ENCODE results near the gene PLEKHG7. TPM values are rescaled to one million over a fixed set of nuclear protein-coding genes. Genes with fewer than 3 reads are reported as not detected.

The PLEKHG7 gene
- total RNA-seq, 4 donors from 2014 or later = 1.0 to 19.0 (median 2.3) TPM

GRCh38 chr12:92674500-92674899 is 28.3 kb upstream of the PLEKHG7 start:
- Histone ChIP-seq H3K27me3 (no peaks in the 10 kb centered on the region), H3K27ac (no peak overlapping the region), H3K4me3 (no peak overlapping the region), H3K9me3 (no peaks in the 10 kb centered on the region), H3K4me1 (no peaks in the 10 kb centered on the region), H3K36me3 (no peaks in the 10 kb centered on the region)
- no peak for DNase-seq
- TF ChIP-seq CTCF (IDR thresholded peaks at IDR 0.05) = no peak
- TF ChIP-seq POLR2A (IDR thresholded peaks at IDR 0.05) = no peak

GRCh38 chr12:92675092-92675865 is 27.5 kb upstream of the PLEKHG7 start:
- no peaks in the 10 kb centered on the region for H3K4me1 ChIP-seq
- no peak for TF ChIP-seq CTCF (IDR thresholded peaks at IDR 0.05)
- no peak for TF ChIP-seq POLR2A (IDR thresholded peaks at IDR 0.05)
- no peaks in the 10 kb centered on the region for H3K36me3 ChIP-seq
- no peak for DNase-seq
- H3K4me3 ChIP-seq = no peak overlapping the region
- no peaks in the 10 kb centered on the region for H3K9me3 ChIP-seq
- no peaks in the 10 kb centered on the region for H3K27me3 ChIP-seq
- no peak overlapping the region for H3K27ac ChIP-seq

GRCh38 chr12:92676710-92677109 is 26.1 kb upstream of the PLEKHG7 start:
- no peaks in the 10 kb centered on the region for H3K4me1 ChIP-seq
- H3K27ac ChIP-seq = no peak overlapping the region
- no peaks in the 10 kb centered on the region for H3K27me3 ChIP-seq
- TF ChIP-seq POLR2A (IDR thresholded peaks at IDR 0.05) (no peak), CTCF (IDR thresholded peaks at IDR 0.05) (no peak)
- H3K36me3 ChIP-seq = no peaks in the 10 kb centered on the region
- H3K9me3 ChIP-seq = no peaks in the 10 kb centered on the region
- DNase-seq = no peak
- no peak overlapping the region for H3K4me3 ChIP-seq

DNA sequence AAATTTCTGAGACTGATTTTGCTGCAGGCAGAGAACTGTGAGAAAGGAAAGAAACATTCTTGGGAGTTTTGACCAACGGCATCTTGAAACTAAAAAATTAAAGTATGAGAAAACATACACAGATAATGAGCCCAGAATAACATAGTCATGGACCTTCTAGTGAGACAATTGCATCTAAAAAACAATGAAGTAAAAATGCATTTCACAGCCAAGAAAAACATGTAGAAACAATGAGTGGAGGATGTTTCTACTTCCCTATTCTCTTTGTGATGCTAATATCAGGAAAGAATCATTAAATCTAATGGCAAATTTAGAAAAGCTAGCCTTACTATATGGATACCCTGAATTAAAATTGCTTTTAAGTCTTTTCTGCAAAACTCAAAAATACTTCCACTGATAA is 12.2 kb upstream of the PLEKHG7 start:
- Histone ChIP-seq H3K9me3 (no peaks in the 10 kb centered on the region), H3K36me3 (no peaks in the 10 kb centered on the region), H3K4me3 (no peak overlapping the region), H3K27me3 (no peaks in the 10 kb centered on the region), H3K4me1 (no peaks in the 10 kb centered on the region), H3K27ac (no peak overlapping the region)
- TF ChIP-seq CTCF (IDR thresholded peaks at IDR 0.05) (no peak), POLR2A (IDR thresholded peaks at IDR 0.05) (no peak)
- no peak for DNase-seq

- H3K9me3 ChIP-seq = no peaks in the 10 kb centered on the region
- H3K27ac ChIP-seq = no peak overlapping the region
- no peak for DNase-seq
- TF ChIP-seq POLR2A (IDR thresholded peaks at IDR 0.05) (no peak), CTCF (IDR thresholded peaks at IDR 0.05) (no peak)
- no peaks in the 10 kb centered on the region for H3K4me1 ChIP-seq
- no peak overlapping the region for H3K4me3 ChIP-seq
- no peaks in the 10 kb centered on the region for H3K36me3 ChIP-seq
- H3K27me3 ChIP-seq = no peaks in the 10 kb centered on the region
These were observed 7.7 kb upstream of the PLEKHG7 start for GRCh38 chr12:92695056-92695455.

Data from Peyer's patch (tissue), 4 donors.